Measurements from ENCODE around the gene ADAMTS19.

ADAMTS19 gene

GRCh38 chr5:129770024-129770820, 310.1 kb downstream of the ADAMTS19 start:
- TF ChIP-seq SIN3A (IDR thresholded peaks at IDR 0.05; ENCODE audit: borderline replicate concordance, insufficient read depth, low read length) (no peak), TAF1 (IDR thresholded peaks at IDR 0.05; ENCODE audit: borderline replicate concordance, insufficient read depth, low read length) (no peak), REST (IDR thresholded peaks at IDR 0.05; ENCODE audit: insufficient read depth in 1 of 2, low read depth in 2 of 2, low read length in 2 of 2) (no peak), POLR2AphosphoS5 (IDR thresholded peaks at IDR 0.05; ENCODE audit: low read depth, low read length) (no peak), FOXP2 (optimal IDR thresholded peaks at IDR 0.05; ENCODE audit: borderline replicate concordance, extremely low read depth, extremely low read length, insufficient read depth) (no peak)

- TF ChIP-seq FOXP2 (optimal IDR thresholded peaks at IDR 0.05; ENCODE audit: borderline replicate concordance, extremely low read depth, extremely low read length, insufficient read depth) (no peak), POLR2AphosphoS5 (IDR thresholded peaks at IDR 0.05; ENCODE audit: low read depth, low read length) (no peak)
Measured at GRCh38 chr5:129771058-129771838, 311.1 kb downstream of the ADAMTS19 start.

GRCh38 chr5:129773376-129773775, 313.3 kb downstream of the ADAMTS19 start:
- no peak for TF ChIP-seq TAF1 (IDR thresholded peaks at IDR 0.05; ENCODE audit: borderline replicate concordance, insufficient read depth, low read length)
- TF ChIP-seq FOXP2 (optimal IDR thresholded peaks at IDR 0.05; ENCODE audit: borderline replicate concordance, extremely low read depth, extremely low read length, insufficient read depth): no peak
- TF ChIP-seq POLR2AphosphoS5 (IDR thresholded peaks at IDR 0.05; ENCODE audit: low read depth, low read length): no peak
- TF ChIP-seq SIN3A (IDR thresholded peaks at IDR 0.05; ENCODE audit: borderline replicate concordance, insufficient read depth, low read length): no peak
- no peak for TF ChIP-seq REST (IDR thresholded peaks at IDR 0.05; ENCODE audit: insufficient read depth in 1 of 2, low read depth in 2 of 2, low read length in 2 of 2)

GRCh38 chr5:129781594-129781993, 321.5 kb downstream of the ADAMTS19 start:
- no peak for TF ChIP-seq SIN3A (IDR thresholded peaks at IDR 0.05; ENCODE audit: borderline replicate concordance, insufficient read depth, low read length)
